Measurements from ENCODE around the gene PPM1E.
"Not testable (repeated sequence)": the region's sequence is repeated elsewhere in the genome, so short reads cannot be mapped to it uniquely, and the experiment has no call there.

PPM1E gene

GRCh38 chr17:58944166-58944565 lies 188.5 kb downstream of the PPM1E start:
- Histone ChIP-seq H3K4me1 (ENCODE audit: control insufficient read depth, insufficient read depth, low read length) (no peaks in the 10 kb centered on the region), H3K9ac (ENCODE audit: low read length in 2 of 2) (no peak overlapping the region), H3K27ac (ENCODE audit: low read length) (no peak overlapping the region), H3K4me3 (ENCODE audit: low read length in 2 of 2) (no peak overlapping the region), H3K27me3 (ENCODE audit: control insufficient read depth in 1 of 2, insufficient read depth in 2 of 2, low read length in 2 of 2) (no peaks in the 10 kb centered on the region), H3K9me3 (ENCODE audit: control insufficient read depth in 2 of 2, low read length in 2 of 2) (no peaks in the 10 kb centered on the region), H3K36me3 (ENCODE audit: control insufficient read depth in 2 of 2, insufficient read depth in 2 of 2, low read length in 2 of 2) (no peaks in the 10 kb centered on the region)

GRCh38 chr17:58947411-58947810 lies 191.8 kb downstream of the PPM1E start:
- H3K9ac ChIP-seq (ENCODE audit: low read length in 2 of 2), result no peak overlapping the region
- no peaks in the 10 kb centered on the region for H3K27me3 ChIP-seq (ENCODE audit: control insufficient read depth in 1 of 2, insufficient read depth in 2 of 2, low read length in 2 of 2)
- H3K4me3 ChIP-seq (ENCODE audit: low read length in 2 of 2), result no peak overlapping the region
- no peak overlapping the region for H3K27ac ChIP-seq (ENCODE audit: low read length)
- H3K4me1 ChIP-seq (ENCODE audit: control insufficient read depth, insufficient read depth, low read length), result no peaks in the 10 kb centered on the region
- H3K36me3 ChIP-seq (ENCODE audit: control insufficient read depth in 2 of 2, insufficient read depth in 2 of 2, low read length in 2 of 2), result no peaks in the 10 kb centered on the region
- H3K9me3 ChIP-seq (ENCODE audit: control insufficient read depth in 2 of 2, low read length in 2 of 2), result peaks cover 0 to 12% of the 10 kb centered on the region in 2 donors

- Histone ChIP-seq H3K4me3 (ENCODE audit: low read length in 2 of 2) (no peak overlapping the region), H3K9ac (ENCODE audit: low read length in 2 of 2) (no peak overlapping the region), H3K27ac (ENCODE audit: low read length) (no peak overlapping the region), H3K4me1 (ENCODE audit: control insufficient read depth, insufficient read depth, low read length) (no peaks in the 10 kb centered on the region), H3K9me3 (ENCODE audit: control insufficient read depth in 2 of 2, low read length in 2 of 2) (peaks cover 0 to 12% of the 10 kb centered on the region in 2 donors), H3K27me3 (ENCODE audit: control insufficient read depth in 1 of 2, insufficient read depth in 2 of 2, low read length in 2 of 2) (no peaks in the 10 kb centered on the region), H3K36me3 (ENCODE audit: control insufficient read depth in 2 of 2, insufficient read depth in 2 of 2, low read length in 2 of 2) (no peaks in the 10 kb centered on the region)
Measured at GRCh38 chr17:58947824-58948223, 192.2 kb downstream of the PPM1E start.

- not testable (repeated sequence) for H3K9ac ChIP-seq (ENCODE audit: low read length in 2 of 2); H3K36me3 ChIP-seq (ENCODE audit: control insufficient read depth in 2 of 2, insufficient read depth in 2 of 2, low read length in 2 of 2); H3K27ac ChIP-seq (ENCODE audit: low read length); H3K4me3 ChIP-seq (ENCODE audit: low read length in 2 of 2); H3K27me3 ChIP-seq (ENCODE audit: control insufficient read depth in 1 of 2, insufficient read depth in 2 of 2, low read length in 2 of 2); H3K4me1 ChIP-seq (ENCODE audit: control insufficient read depth, insufficient read depth, low read length)
- peaks cover 0 to 12% of the 10 kb centered on the region in 2 donors for H3K9me3 ChIP-seq (ENCODE audit: control insufficient read depth in 2 of 2, low read length in 2 of 2)
Measured at GRCh38 chr17:58954358-58954757, 198.7 kb downstream of the PPM1E start.

GRCh38 chr17:58956997-58957724 lies 201.5 kb downstream of the PPM1E start:
- Histone ChIP-seq H3K27me3 (ENCODE audit: control insufficient read depth in 1 of 2, insufficient read depth in 2 of 2, low read length in 2 of 2) (no peaks in the 10 kb centered on the region), H3K36me3 (ENCODE audit: control insufficient read depth in 2 of 2, insufficient read depth in 2 of 2, low read length in 2 of 2) (no peaks in the 10 kb centered on the region), H3K9me3 (ENCODE audit: control insufficient read depth in 2 of 2, low read length in 2 of 2) (peaks cover 0 to 3% of the 10 kb centered on the region in 2 donors), H3K4me1 (ENCODE audit: control insufficient read depth, insufficient read depth, low read length) (no peaks in the 10 kb centered on the region), H3K4me3 (ENCODE audit: low read length in 2 of 2) (no peak overlapping the region), H3K9ac (ENCODE audit: low read length in 2 of 2) (no peak overlapping the region), H3K27ac (ENCODE audit: low read length) (no peak overlapping the region)

- not testable (repeated sequence) for H3K4me1 ChIP-seq (ENCODE audit: control insufficient read depth, insufficient read depth, low read length); H3K36me3 ChIP-seq (ENCODE audit: control insufficient read depth in 2 of 2, insufficient read depth in 2 of 2, low read length in 2 of 2); H3K9ac ChIP-seq (ENCODE audit: low read length in 2 of 2); H3K9me3 ChIP-seq (ENCODE audit: control insufficient read depth in 2 of 2, low read length in 2 of 2); H3K27me3 ChIP-seq (ENCODE audit: control insufficient read depth in 1 of 2, insufficient read depth in 2 of 2, low read length in 2 of 2); H3K27ac ChIP-seq (ENCODE audit: low read length); H3K4me3 ChIP-seq (ENCODE audit: low read length in 2 of 2)
Measured at GRCh38 chr17:58957725-58958073, 202.0 kb downstream of the PPM1E start.

- Histone ChIP-seq H3K36me3 (ENCODE audit: control insufficient read depth in 2 of 2, insufficient read depth in 2 of 2, low read length in 2 of 2) (no peaks in the 10 kb centered on the region), H3K27me3 (ENCODE audit: control insufficient read depth in 1 of 2, insufficient read depth in 2 of 2, low read length in 2 of 2) (no peaks in the 10 kb centered on the region), H3K9me3 (ENCODE audit: control insufficient read depth in 2 of 2, low read length in 2 of 2) (no peaks in the 10 kb centered on the region), H3K27ac (ENCODE audit: low read length) (no peak overlapping the region), H3K9ac (ENCODE audit: low read length in 2 of 2) (no peak overlapping the region), H3K4me3 (ENCODE audit: low read length in 2 of 2) (no peak overlapping the region), H3K4me1 (ENCODE audit: control insufficient read depth, insufficient read depth, low read length) (no peaks in the 10 kb centered on the region)
Measured at GRCh38 chr17:58960068-58960467, 204.4 kb downstream of the PPM1E start.

- Histone ChIP-seq H3K4me3 (ENCODE audit: low read length in 2 of 2) (no peak overlapping the region), H3K27me3 (ENCODE audit: control insufficient read depth in 1 of 2, insufficient read depth in 2 of 2, low read length in 2 of 2) (no peaks in the 10 kb centered on the region), H3K27ac (ENCODE audit: low read length) (no peak overlapping the region), H3K9me3 (ENCODE audit: control insufficient read depth in 2 of 2, low read length in 2 of 2) (no peaks in the 10 kb centered on the region), H3K36me3 (ENCODE audit: control insufficient read depth in 2 of 2, insufficient read depth in 2 of 2, low read length in 2 of 2) (no peaks in the 10 kb centered on the region), H3K4me1 (ENCODE audit: control insufficient read depth, insufficient read depth, low read length) (no peaks in the 10 kb centered on the region), H3K9ac (ENCODE audit: low read length in 2 of 2) (no peak overlapping the region)
Measured at GRCh38 chr17:58965221-58965620, 209.6 kb downstream of the PPM1E start.

GRCh38 chr17:58966208-58966607 lies 210.6 kb downstream of the PPM1E start:
- H3K27me3 ChIP-seq (ENCODE audit: control insufficient read depth in 1 of 2, insufficient read depth in 2 of 2, low read length in 2 of 2), result no peaks in the 10 kb centered on the region
- H3K9me3 ChIP-seq (ENCODE audit: control insufficient read depth in 2 of 2, low read length in 2 of 2), result no peaks in the 10 kb centered on the region
- H3K4me3 ChIP-seq (ENCODE audit: low read length in 2 of 2), result no peak overlapping the region
- H3K4me1 ChIP-seq (ENCODE audit: control insufficient read depth, insufficient read depth, low read length), result no peaks in the 10 kb centered on the region
- H3K36me3 ChIP-seq (ENCODE audit: control insufficient read depth in 2 of 2, insufficient read depth in 2 of 2, low read length in 2 of 2), result no peaks in the 10 kb centered on the region
- no peak overlapping the region for H3K9ac ChIP-seq (ENCODE audit: low read length in 2 of 2)
- no peak overlapping the region for H3K27ac ChIP-seq (ENCODE audit: low read length)

GRCh38 chr17:58968426-58969061 lies 212.9 kb downstream of the PPM1E start:
- Histone ChIP-seq H3K9ac (ENCODE audit: low read length in 2 of 2) (no peak overlapping the region), H3K36me3 (ENCODE audit: control insufficient read depth in 2 of 2, insufficient read depth in 2 of 2, low read length in 2 of 2) (no peaks in the 10 kb centered on the region), H3K9me3 (ENCODE audit: control insufficient read depth in 2 of 2, low read length in 2 of 2) (no peaks in the 10 kb centered on the region), H3K4me1 (ENCODE audit: control insufficient read depth, insufficient read depth, low read length) (no peaks in the 10 kb centered on the region), H3K4me3 (ENCODE audit: low read length in 2 of 2) (peak overlapping the region; percentile 12 to 40), H3K27ac (ENCODE audit: low read length) (no peak overlapping the region), H3K27me3 (ENCODE audit: control insufficient read depth in 1 of 2, insufficient read depth in 2 of 2, low read length in 2 of 2) (no peaks in the 10 kb centered on the region)

- H3K4me3 ChIP-seq (ENCODE audit: low read length in 2 of 2), result no peak overlapping the region
- H3K4me1 ChIP-seq (ENCODE audit: control insufficient read depth, insufficient read depth, low read length), result no peaks in the 10 kb centered on the region
- no peaks in the 10 kb centered on the region for H3K27me3 ChIP-seq (ENCODE audit: control insufficient read depth in 1 of 2, insufficient read depth in 2 of 2, low read length in 2 of 2)
- H3K9ac ChIP-seq (ENCODE audit: low read length in 2 of 2), result no peak overlapping the region
- H3K36me3 ChIP-seq (ENCODE audit: control insufficient read depth in 2 of 2, insufficient read depth in 2 of 2, low read length in 2 of 2), result no peaks in the 10 kb centered on the region
- H3K9me3 ChIP-seq (ENCODE audit: control insufficient read depth in 2 of 2, low read length in 2 of 2), result no peaks in the 10 kb centered on the region
- H3K27ac ChIP-seq (ENCODE audit: low read length), result no peak overlapping the region
Measured at GRCh38 chr17:58969156-58969555, 213.5 kb downstream of the PPM1E start.
